ENCODE measurements around the gene RPL18A.
"Not testable (repeated sequence)": the region's sequence is repeated elsewhere in the genome, so short reads cannot be mapped to it uniquely, and the experiment has no call there.

RPL18A gene

GRCh38 chr19:17866964-17867486 lies 7.3 kb downstream of the RPL18A start:
- peak; percentile 22 for DNase-seq (ENCODE audit: low read depth)

GRCh38 chr19:17868669-17869068 lies 9.0 kb downstream of the RPL18A start:
- DNase-seq (ENCODE audit: low read depth) = no peak

DNA sequence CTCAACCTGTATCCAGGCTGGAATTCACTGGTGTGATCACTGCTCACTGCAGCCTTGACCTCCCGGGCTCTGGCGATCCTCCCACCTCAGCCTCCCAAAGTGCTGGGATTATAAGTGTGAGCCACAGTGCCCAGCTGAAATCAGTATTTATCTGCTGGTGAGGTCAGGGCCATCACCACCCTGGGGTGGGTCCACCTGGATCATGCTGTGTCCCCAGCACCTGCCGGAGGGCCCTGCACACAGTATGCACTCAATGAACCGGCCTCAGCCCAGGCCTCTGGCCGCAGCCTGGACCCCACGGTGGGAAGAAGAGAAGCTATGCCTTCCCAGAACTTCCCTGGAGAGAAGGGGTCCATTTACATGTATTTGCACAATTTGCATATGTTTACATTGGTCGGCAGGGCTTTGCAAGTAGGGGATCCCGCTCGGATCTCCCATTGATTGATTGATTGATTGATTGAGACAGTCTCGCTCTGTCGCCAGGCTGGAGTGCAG lies 9.5 kb downstream of the RPL18A start:
- DNase-seq (ENCODE audit: low read depth) = no peak

DNA sequence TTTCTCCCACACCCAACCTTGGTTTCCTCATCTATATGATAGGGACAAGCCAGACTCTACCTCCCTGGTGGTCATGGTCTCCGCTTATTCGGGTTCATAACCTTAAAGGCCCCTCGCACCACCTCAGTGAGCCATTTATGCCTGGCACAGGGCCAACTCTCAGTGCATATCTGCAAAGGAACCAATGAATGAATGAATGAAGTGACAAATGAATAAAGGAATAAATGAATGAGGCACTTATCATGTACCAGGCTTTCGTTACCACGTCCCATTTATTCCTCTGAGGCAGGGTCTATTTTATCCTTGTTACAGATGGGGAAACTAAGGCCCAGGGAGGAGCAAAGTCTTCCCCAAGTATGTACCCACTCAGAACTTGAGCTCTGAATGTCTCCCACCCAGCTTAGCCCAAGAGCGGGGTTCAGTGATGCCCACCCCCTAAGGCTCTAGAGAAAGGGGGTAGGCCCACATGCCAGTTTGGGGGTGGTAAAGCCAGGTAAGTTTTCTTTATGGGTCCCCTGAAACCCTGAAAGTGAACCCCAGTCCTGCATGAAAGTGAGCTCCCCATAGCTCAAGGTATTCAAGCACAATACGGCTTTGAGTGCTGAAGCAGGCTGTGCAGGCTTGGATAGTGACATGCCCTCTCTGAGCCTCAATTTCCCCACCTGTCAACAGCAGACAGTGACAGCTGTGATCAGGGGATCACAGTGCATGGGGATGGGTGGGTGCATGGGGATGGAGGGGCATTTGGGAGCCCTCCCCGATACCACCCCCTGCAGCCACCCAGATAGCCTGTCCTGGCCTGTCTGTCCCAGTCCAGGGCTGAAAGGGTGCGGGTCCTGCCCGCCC lies 11.5 kb downstream of the RPL18A start:
- no peak for DNase-seq (ENCODE audit: low read depth)

GRCh38 chr19:17871878-17872250 lies 12.2 kb downstream of the RPL18A start, which contains the start of gene SLC5A5:
Gene SLC5A5 (plus strand): TSS chr19:17871945. CDS start chr19:17872320, 375 bp downstream.
- no peak for DNase-seq (ENCODE audit: low read depth)

DNA sequence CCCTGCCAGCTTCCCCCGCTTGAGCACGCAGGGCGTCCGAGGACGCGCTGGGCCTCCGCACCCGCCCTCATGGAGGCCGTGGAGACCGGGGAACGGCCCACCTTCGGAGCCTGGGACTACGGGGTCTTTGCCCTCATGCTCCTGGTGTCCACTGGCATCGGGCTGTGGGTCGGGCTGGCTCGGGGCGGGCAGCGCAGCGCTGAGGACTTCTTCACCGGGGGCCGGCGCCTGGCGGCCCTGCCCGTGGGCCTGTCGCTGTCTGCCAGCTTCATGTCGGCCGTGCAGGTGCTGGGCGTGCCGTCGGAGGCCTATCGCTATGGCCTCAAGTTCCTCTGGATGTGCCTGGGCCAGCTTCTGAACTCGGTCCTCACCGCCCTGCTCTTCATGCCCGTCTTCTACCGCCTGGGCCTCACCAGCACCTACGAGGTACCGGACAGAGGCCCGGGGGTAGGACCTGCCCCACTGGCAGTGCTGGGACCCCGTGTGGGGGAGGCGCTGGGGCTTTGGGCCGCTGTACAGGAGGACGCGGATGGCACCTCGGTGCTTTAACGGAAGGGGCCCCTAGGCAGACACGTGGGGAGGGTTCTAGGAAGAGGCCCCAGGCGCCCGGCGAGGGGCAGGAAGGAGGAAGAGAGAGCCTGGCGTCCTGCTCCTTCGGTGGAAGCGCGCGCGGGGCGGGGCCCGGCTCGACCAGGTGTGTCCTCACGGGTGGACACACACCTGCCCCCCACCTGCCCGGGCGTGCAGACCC lies 12.7 kb downstream of the RPL18A start:
- DNase-seq (ENCODE audit: low read depth) = no peak

- peak; percentile 48 for DNase-seq (ENCODE audit: low read depth)
Observed at GRCh38 chr19:17873786-17874757, 14.4 kb downstream of the RPL18A start.

DNA sequence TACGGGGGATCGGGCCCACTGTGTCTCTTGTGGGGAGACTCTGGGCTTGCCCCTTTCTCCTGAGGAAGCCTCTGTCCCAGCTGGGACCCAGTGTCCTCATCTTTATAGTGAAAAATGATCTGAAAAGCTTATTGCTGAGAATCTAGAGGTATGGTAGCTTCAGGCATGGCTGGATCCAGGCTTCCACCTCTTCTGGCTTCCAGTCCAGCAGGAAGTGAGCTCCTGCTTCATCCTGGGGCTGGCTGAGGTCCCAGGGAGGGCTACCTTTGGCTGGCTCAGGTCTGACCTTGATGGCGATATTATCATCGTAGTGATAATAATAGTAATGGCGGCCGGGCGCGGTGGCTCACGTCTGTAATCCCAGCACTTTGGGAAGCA lies 15.0 kb downstream of the RPL18A start:
- DNase-seq (ENCODE audit: low read depth) = no peak

GRCh38 chr19:17877696-17878095 lies 18.0 kb downstream of the RPL18A start:
- DNase-seq (ENCODE audit: low read depth) = no peak

- no peak for DNase-seq (ENCODE audit: low read depth)
Observed at GRCh38 chr19:17879466-17879865, 19.8 kb downstream of the RPL18A start.

GRCh38 chr19:17881701-17882100 lies 22.0 kb downstream of the RPL18A start:
- no peak for DNase-seq (ENCODE audit: low read depth)

DNA sequence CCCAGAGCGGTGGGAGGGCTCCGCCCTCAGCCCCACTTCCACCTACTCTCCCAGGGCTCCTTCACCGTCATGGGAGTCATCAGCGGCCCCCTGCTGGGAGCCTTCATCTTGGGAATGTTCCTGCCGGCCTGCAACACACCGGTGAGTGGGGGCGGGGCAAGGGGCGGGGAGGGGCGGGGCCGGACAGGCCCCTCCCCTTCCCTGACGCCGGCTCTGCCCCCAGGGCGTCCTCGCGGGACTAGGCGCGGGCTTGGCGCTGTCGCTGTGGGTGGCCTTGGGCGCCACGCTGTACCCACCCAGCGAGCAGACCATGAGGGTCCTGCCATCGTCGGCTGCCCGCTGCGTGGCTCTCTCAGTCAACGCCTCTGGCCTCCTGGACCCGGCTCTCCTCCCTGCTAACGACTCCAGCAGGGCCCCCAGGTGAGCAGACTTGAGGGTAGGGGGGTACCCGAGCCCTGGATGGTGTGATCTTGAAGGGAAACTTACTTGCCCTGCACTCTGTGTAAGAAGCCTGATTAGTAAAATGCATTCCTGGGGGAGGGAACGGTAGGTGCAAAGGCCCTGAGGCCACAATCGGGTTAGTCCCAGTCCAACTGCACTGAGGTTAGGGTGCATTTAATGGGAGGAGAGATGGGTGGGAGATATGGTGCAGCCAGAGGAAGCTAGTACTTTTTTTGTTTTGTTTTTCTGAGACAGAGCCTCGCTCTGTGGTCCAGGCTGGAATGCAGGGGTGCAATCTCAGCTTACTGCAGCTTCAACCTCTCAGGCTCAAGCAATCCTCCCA lies 24.1 kb downstream of the RPL18A start:
- DNase-seq (ENCODE audit: low read depth) = no peak

DNA sequence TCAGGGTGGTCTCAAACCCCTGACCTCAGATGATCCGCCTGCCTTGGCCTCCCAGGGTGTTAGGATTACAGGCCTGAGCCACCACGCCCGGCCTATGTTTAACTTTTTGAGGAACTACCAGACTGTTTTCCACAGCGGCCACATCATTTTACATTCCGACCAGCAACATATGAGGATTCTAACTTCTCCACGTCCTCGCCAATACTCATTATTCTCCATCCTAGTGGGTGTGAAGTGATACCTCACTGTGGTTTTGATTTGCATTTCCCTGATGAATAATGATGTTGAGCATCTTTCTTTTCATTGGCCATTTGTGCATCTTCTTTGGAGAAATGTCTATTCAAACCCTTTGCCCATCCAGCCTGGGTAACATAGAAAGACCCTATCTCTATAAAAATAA lies 26.8 kb downstream of the RPL18A start:
- DNase-seq (ENCODE audit: low read depth) = no peak

DNA sequence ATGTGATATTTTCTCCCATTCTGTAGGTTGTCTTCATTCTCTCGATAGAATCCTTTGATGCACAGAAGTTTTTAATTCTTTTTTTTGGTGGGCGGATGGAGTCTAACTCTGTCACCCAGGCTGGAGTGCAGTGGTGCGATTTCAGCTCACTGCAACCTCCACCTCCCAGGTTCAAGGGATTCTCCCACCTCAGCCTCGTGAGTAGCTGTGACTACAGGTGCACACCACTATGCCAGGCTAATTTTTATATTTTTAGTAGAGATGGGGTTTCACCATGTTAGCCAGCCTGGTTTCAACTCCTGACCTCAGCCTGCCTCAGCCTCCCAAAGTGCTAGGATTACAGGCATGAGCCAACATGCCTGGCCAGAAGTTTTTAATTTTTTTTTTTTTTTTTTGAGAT lies 27.5 kb downstream of the RPL18A start:
- DNase-seq (ENCODE audit: low read depth) = not testable (repeated sequence)

DNA sequence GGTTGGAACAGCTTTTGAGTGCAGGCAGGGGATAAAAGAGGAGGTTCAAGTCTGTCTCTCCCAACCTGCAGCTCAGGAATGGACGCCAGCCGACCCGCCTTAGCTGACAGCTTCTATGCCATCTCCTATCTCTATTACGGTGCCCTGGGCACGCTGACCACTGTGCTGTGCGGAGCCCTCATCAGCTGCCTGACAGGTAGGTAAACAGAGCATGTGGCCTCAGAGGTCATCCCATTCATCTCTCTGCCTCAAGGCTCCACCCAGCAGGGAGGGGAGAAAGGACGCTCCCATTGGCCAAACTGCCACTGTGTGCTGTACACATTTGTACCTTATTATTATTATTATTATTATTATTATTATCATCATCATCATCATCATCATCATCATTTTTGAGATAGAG lies 28.6 kb downstream of the RPL18A start:
- DNase-seq (ENCODE audit: low read depth) = no peak

DNA sequence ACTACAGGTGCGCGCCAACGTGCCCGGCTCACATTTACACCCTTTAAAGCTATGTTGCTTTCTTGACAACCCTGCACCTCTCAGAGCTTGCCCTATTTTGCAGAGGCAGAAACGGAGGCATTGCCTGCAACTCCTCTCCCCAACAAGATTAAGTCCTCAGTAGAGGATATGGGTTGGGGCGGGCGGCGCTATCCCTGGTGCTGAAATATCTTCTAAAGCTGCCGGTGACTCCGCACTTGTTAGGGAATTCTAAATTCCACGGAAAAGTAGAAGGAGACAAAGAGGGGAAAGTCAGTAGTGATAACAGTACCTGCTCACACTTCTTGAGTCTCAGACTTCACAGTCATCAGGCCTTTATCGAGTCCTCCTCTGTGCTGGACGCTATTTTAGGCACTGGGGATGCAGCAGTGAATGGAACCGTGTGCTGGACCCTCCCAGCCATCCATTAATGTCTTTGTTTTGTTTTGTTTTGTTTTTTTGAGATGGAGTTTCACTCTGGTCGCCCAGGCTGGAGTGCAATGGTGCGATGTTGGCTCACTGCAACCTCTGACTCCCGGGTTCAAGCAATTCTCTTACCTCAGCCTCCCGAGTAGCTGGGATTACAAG lies 30.0 kb downstream of the RPL18A start:
- DNase-seq (ENCODE audit: low read depth) = peak; percentile 44

DNA sequence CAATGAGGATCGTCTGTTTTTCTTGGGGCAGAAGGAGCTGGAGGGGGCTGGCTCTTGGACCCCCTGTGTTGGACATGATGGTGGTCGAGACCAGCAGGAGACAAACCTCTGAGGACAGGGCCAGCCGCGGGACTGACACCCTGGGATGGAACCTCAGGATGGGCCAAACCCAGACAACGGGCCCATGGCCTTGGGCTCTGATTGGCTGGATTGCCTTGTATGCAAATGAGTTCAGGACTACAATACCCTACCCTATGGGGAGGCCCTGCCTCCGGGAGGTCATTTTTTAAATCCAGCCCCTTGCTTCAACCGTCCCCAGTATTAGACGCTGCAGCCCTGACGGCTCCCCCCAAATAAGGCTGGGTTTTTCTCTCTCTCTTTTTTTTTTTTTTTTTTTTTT lies 34.1 kb downstream of the RPL18A start:
- DNase-seq (ENCODE audit: low read depth) = no peak

DNA sequence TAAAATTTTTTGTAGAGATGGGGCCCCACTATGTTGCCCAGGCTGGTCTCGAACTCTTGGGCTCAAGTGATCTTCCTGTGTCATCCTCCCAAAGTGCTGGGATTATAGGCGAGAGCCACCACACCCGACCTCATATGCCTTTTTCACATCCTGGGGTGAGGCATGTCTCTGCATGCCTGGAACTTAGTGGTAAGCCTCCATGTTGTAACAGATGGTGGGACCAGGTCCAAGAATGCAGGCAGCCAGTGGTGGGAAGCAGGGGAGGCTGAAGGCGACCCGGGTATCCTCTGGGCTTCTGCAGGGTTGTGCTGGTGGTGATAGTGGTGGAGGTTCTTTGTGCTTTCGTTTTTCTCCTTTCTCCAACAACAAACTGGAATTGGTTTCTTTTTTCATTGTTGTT lies 43.0 kb downstream of the RPL18A start:
- no peak for DNase-seq (ENCODE audit: low read depth)

DNA sequence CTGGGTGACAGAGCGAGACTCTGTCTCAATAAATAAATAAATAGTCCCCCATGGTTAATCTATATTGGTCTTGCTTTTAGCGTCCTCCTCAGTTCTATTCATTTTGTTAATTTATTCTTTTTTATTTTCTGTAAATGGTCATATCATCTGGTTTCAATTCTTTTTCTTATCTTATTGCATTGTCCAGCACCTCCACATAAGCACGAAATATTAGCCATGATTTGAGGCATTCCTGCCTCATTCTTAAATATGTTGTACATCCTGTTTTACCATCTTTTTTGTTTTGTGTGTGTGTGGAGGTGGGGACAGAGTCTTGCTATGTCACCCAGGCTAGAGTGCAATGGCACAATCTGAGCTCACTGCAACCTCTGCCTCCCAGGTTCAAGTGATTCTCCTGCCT lies 48.5 kb downstream of the RPL18A start:
- no peak for DNase-seq (ENCODE audit: low read depth)

DNA sequence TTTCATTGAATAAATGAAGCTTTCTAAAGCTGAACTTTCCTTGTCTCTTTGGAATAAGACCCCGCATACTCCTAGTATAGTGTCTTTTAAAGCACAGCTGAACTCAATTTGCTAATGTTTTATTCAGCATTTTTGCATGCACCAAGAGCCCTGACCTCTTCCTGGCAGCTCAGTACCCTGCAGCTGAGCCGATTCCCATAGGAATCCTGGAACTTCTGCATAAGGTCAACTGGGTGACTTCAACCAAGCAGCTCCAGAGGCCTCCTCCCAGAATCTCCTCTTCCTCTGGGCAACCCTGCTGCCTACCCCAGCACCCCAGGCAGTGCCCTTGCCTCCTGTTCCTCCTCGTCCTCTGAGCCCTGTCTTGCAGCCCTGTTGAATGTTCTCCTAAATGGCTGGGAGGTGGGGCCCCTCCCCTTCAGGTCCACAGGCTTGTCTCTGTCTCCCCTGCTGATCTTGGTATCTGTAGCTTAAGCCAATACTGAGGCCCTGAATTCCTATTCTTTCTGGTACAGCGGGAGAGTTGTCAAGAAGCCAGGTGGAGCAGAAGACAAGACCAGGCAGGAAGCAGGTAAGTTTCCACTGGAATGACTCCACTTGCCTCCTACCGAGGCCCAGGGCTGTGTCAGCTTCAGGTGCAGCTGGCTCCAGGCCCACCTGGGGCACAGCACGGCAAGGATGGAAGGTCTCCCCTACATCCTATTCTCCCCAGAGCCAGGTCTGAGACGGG lies 49.5 kb downstream of the RPL18A start:
- no peak for DNase-seq (ENCODE audit: low read depth)
